ENCODE results near the gene EVA1C.
"Not testable (repeated sequence)": the region's sequence is repeated elsewhere in the genome, so short reads cannot be mapped to it uniquely, and the experiment has no call there.

Gene EVA1C

GRCh38 chr21:32520875-32521735, 108.6 kb downstream of the EVA1C start:
- no peak for DNase-seq (ENCODE audit: low read depth)
- H3K4me3 ChIP-seq (ENCODE audit: low read depth, low read length), result no peak overlapping the region
- TF ChIP-seq CTCF (IDR thresholded peaks at IDR 0.05; ENCODE audit: insufficient read depth, low read depth, low read length, missing control alignments), result no peak

- H3K4me3 ChIP-seq (ENCODE audit: low read depth, low read length), result no peak overlapping the region
- DNase-seq (ENCODE audit: low read depth), result no peak
- TF ChIP-seq CTCF (IDR thresholded peaks at IDR 0.05; ENCODE audit: insufficient read depth, low read depth, low read length, missing control alignments), result no peak
Observed at GRCh38 chr21:32521736-32522355, 109.3 kb downstream of the EVA1C start.

DNA sequence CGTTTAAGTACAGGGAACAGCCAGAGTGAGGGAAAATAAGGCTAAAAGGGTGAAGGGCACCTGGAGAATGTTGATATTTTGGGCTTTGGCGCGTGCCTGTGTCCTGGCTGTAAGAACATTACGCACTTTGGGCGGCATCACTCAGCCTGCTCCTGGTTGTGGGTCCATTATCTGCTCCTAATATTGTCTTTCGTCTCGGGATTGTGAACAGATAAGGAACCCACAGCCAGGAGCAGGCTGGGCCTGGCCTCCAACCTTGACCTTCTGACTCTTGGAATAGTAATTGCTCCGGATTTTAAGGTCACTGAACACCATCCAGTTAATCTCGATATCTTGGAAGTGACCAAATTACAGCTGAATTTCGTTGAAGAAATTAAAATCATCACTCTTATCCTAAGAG, 111.0 kb downstream of the EVA1C start:
- no peak overlapping the region for H3K4me3 ChIP-seq (ENCODE audit: low read depth, low read length)
- no peak for TF ChIP-seq CTCF (IDR thresholded peaks at IDR 0.05; ENCODE audit: insufficient read depth, low read depth, low read length, missing control alignments)
- no peak for DNase-seq (ENCODE audit: low read depth)

DNA sequence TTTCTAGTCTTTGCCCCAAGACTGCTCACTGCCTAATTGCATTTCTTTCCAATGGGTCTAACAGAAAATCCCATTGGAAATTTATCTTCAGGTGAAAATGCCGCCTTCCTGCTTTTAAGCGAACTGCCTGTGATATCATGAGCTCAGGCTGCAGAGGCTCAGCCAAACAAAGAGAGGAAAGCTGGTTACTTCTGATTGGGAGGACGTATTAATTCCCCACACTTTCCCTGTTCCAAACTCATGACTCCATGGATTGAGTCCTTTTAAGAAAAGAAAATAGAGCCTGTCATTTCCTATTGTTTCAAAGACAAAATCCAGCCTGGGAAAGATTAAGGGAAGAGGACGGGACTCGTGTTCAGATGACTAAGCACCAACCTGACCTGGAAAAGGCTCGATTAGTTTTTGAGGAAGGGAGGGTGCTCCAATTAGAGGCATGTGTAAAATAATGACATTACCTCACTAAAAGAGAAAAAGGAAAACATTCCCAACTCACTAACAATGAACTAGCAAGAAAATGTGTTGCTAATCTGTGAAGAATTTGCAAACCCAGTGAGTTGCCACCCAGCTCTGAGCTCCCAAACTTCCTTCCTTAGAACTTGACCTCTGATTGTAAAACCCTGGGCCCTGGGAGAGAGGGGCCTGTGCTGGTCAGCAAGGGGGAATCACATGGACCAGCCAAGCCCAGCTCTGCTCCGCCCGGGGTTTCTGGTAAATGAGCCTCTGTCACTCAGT, 111.6 kb downstream of the EVA1C start:
- H3K4me3 ChIP-seq (ENCODE audit: low read depth, low read length), result no peak overlapping the region
- no peak for DNase-seq (ENCODE audit: low read depth)
- no peak for TF ChIP-seq CTCF (IDR thresholded peaks at IDR 0.05; ENCODE audit: insufficient read depth, low read depth, low read length, missing control alignments)

- DNase-seq (ENCODE audit: low read depth), result no peak
- TF ChIP-seq CTCF (IDR thresholded peaks at IDR 0.05; ENCODE audit: insufficient read depth, low read depth, low read length, missing control alignments), result no peak
- no peak overlapping the region for H3K4me3 ChIP-seq (ENCODE audit: low read depth, low read length)
Observed at GRCh38 chr21:32525282-32525681, 112.8 kb downstream of the EVA1C start.

GRCh38 chr21:32529679-32530078, 117.2 kb downstream of the EVA1C start:
- no peak for DNase-seq (ENCODE audit: low read depth)
- no peak for TF ChIP-seq CTCF (IDR thresholded peaks at IDR 0.05; ENCODE audit: insufficient read depth, low read depth, low read length, missing control alignments)
- no peak overlapping the region for H3K4me3 ChIP-seq (ENCODE audit: low read depth, low read length)

GRCh38 chr21:32530809-32531208, 118.3 kb downstream of the EVA1C start:
- H3K4me3 ChIP-seq (ENCODE audit: low read depth, low read length); DNase-seq (ENCODE audit: low read depth): not testable (repeated sequence)

DNA sequence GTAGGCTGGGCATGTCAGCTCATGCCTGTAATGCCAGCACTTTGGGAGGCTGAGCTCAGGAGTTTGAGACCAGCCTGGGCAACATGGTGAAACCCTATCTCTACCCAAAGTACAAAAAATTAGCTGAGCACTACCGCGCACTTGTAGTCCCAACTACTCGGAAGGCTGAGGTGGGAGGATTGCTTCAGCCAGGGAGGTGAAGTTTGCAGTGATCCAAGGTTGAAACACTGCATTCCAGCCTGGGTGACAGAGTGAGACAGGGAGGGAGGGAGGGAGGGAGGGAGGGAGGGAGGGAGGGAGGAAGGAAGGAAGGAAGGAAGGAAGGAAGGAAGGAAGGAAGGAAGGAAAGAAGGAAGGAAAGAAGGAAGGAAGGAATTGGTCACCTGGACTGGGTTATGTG, 119.1 kb downstream of the EVA1C start:
- H3K4me3 ChIP-seq (ENCODE audit: low read depth, low read length), result not testable (repeated sequence)

More for the DNA sequence above, 119.1 kb downstream of the EVA1C start:
- not testable (repeated sequence) for DNase-seq (ENCODE audit: low read depth)

Data from GM12865 (cell line).